GM19328 (cell line): ENCODE measurements around the gene HS6ST1.

Experiments used
- ATAC-seq: cut with Tn5 transposase; IDR thresholded peaks from one replicate; pipeline ENCODE4 v1.9.1; 2021; ENCODE audit warnings: mild to moderate bottlenecking, moderate library complexity; ENCODE audit not compliant: unreplicated experiment

HS6ST1 gene

GRCh38 chr2:128350736-128351135, 32.1 kb upstream of the HS6ST1 start:
- ATAC-seq = no peak

GRCh38 chr2:128348701-128349100, 30.0 kb upstream of the HS6ST1 start:
- ATAC-seq = no peak

- no peak for ATAC-seq
These were observed 29.3 kb upstream of the HS6ST1 start for GRCh38 chr2:128347701-128348539.

- ATAC-seq = no peak
These were observed 28.5 kb upstream of the HS6ST1 start for GRCh38 chr2:128347171-128347558.

- no peak for ATAC-seq
These were observed 27.9 kb upstream of the HS6ST1 start for GRCh38 chr2:128346291-128347170.

- ATAC-seq = no peak
These were observed 26.9 kb upstream of the HS6ST1 start for GRCh38 chr2:128345436-128346165.

GRCh38 chr2:128344101-128344500, 25.4 kb upstream of the HS6ST1 start:
- no peak for ATAC-seq

GRCh38 chr2:128343459-128343858, 24.8 kb upstream of the HS6ST1 start:
- no peak for ATAC-seq

GRCh38 chr2:128342550-128342949, 23.9 kb upstream of the HS6ST1 start:
- ATAC-seq = no peak

- no peak for ATAC-seq
These were observed 23.0 kb upstream of the HS6ST1 start for GRCh38 chr2:128341621-128342020.

GRCh38 chr2:128332091-128332634, 13.5 kb upstream of the HS6ST1 start:
- no peak for ATAC-seq

GRCh38 chr2:128330583-128330982, 11.9 kb upstream of the HS6ST1 start:
- no peak for ATAC-seq

- no peak for ATAC-seq
These were observed 10.9 kb upstream of the HS6ST1 start for GRCh38 chr2:128329607-128330006.

- no peak for ATAC-seq
These were observed 8.7 kb upstream of the HS6ST1 start for GRCh38 chr2:128327180-128327964.

GRCh38 chr2:128326346-128326745, 7.7 kb upstream of the HS6ST1 start:
- no peak for ATAC-seq

GRCh38 chr2:128325611-128326181, 7.0 kb upstream of the HS6ST1 start:
- ATAC-seq = no peak

- ATAC-seq = no peak
These were observed 6.3 kb upstream of the HS6ST1 start for GRCh38 chr2:128324897-128325410.

- ATAC-seq = no peak
These were observed 5.6 kb upstream of the HS6ST1 start for GRCh38 chr2:128324008-128324896.

- no peak for ATAC-seq
These were observed 4.9 kb upstream of the HS6ST1 start for GRCh38 chr2:128323555-128323931.
